IMR-90 (cell line): ENCODE results near the gene URAD. TPM values are rescaled to one million over a fixed set of nuclear protein-coding genes. Genes with fewer than 3 reads are reported as not detected.

Experiments
- ATAC-seq: fragments of 200-7000 bp; cut with Tn5 transposase; 2 replicates; pipeline ENCODE4 v1.9.1; 2020; ENCODE audit warnings: low read depth, mild to moderate bottlenecking, moderate library complexity
- BruUV-seq: library from RNA; stranded (reverse); fragments of 400-500 nt; replicated peaks from 2 replicates; lab custom pipeline; 2021; lab: Mats Ljungman, UMichigan
- CTCF ChIA-PET: fragments of 300-600 bp; formaldehyde crosslinking; extraction: SDS; loops from one replicate; lab custom pipeline; 2021; ENCODE audit warnings: antibody characterized with exemption; lab: Yijun Ruan, JAX
- POLR2A ChIA-PET: fragments of 300-600 bp; sonication (Branson Sonifier 250); formaldehyde crosslinking; loops from one replicate; lab custom pipeline; 2022; ENCODE audit warnings: antibody characterized with exemption; ENCODE audit not compliant: unreplicated experiment; lab: Charles Lee
- DNase-seq: peaks from one replicate; pipeline ENCODE4 v3.0.0; 2013
- H2AFZ ChIP-seq: replicated peaks from 2 replicates; pipeline ENCODE3; 2013; ENCODE audit warnings: low read length, mild to moderate bottlenecking; ENCODE audit not compliant: poor library complexity
- H2AK5ac ChIP-seq: 2 replicates; pipeline ENCODE4 v1.6.1; 2013; ENCODE audit warnings: low read depth, low read length, inconsistent platforms
- H2AK9ac ChIP-seq: replicated peaks from 2 replicates; pipeline ENCODE3; 2013; ENCODE audit warnings: mild to moderate bottlenecking, low read depth, low read length, moderate library complexity; ENCODE audit not compliant: poor library complexity
- H2BK120ac ChIP-seq: 2 replicates; pipeline ENCODE4 v1.6.1; 2013; ENCODE audit warnings: low read depth, low read length, inconsistent platforms
- H2BK15ac ChIP-seq: 3 replicates; pipeline ENCODE4 v1.6.1; 2013; ENCODE audit warnings: low read depth, low read length, inconsistent platforms
- H2BK20ac ChIP-seq: 2 replicates; pipeline ENCODE4 v1.6.1; 2013; ENCODE audit warnings: low read depth, mild to moderate bottlenecking, inconsistent platforms, low read length, moderate library complexity
- H2BK5ac ChIP-seq: 2 replicates; pipeline ENCODE4 v1.6.1; 2013; ENCODE audit warnings: mild to moderate bottlenecking, low read depth, low read length, inconsistent platforms; ENCODE audit not compliant: poor library complexity, severe bottlenecking
- H3K14ac ChIP-seq: replicated peaks from 2 replicates; pipeline ENCODE4 v1.6.1; 2013; ENCODE audit warnings: low read depth, low read length, inconsistent platforms
- H3K18ac ChIP-seq: 2 replicates; pipeline ENCODE4 v1.6.1; 2013; ENCODE audit warnings: low read depth, low read length, control low read depth
- H3K23ac ChIP-seq: 2 replicates; pipeline ENCODE4 v1.6.1; 2013; ENCODE audit warnings: low read depth, low read length, inconsistent platforms
- H3K27ac ChIP-seq: 2 replicates; pipeline ENCODE4 v1.5.1; 2013; ENCODE audit warnings: mild to moderate bottlenecking, control low read depth, low read length; ENCODE audit not compliant: insufficient read depth
- H3K27me3 ChIP-seq: 2 replicates; pipeline ENCODE4 v1.6.1; 2013; ENCODE audit warnings: low read length; ENCODE audit not compliant: control insufficient read depth, insufficient read depth
- H3K36me3 ChIP-seq: 2 replicates; pipeline ENCODE4 v1.6.1; 2013; ENCODE audit warnings: low read length, mixed read lengths; ENCODE audit not compliant: control insufficient read depth, insufficient read depth
- H3K4ac ChIP-seq: 2 replicates; pipeline ENCODE4 v1.6.1; 2013; ENCODE audit warnings: low read depth, low read length, inconsistent platforms
- H3K4me1 ChIP-seq: 2 replicates; pipeline ENCODE4 v1.6.1; 2013; ENCODE audit warnings: low read length, mixed read lengths; ENCODE audit not compliant: control insufficient read depth, insufficient read depth
- H3K4me2 ChIP-seq: 2 replicates; pipeline ENCODE4 v1.6.1; 2013; ENCODE audit warnings: low read depth, mild to moderate bottlenecking, control low read depth, low read length, moderate library complexity
- H3K4me3 ChIP-seq: 2 replicates; pipeline ENCODE4 v1.5.1; 2013; ENCODE audit warnings: low read depth, mild to moderate bottlenecking, control low read depth, low read length, moderate library complexity; ENCODE audit not compliant: insufficient read depth
- H3K56ac ChIP-seq: 2 replicates; pipeline ENCODE4 v1.6.1; 2013; ENCODE audit warnings: low read length, inconsistent platforms; ENCODE audit not compliant: insufficient read depth; ENCODE audit errors: extremely low read depth
- H3K79me1 ChIP-seq, 2 experiments: 2 replicates each; pipeline ENCODE4 v1.6.1; 2013; ENCODE audit warnings: low read length in 2 of 2, inconsistent platforms in 1 of 2, low read depth in 1 of 2
- H3K9ac ChIP-seq: 2 replicates; pipeline ENCODE4 v1.6.1; 2013; ENCODE audit warnings: low read depth, low read length, control low read depth
- H3K9me1 ChIP-seq: 2 replicates; pipeline ENCODE4 v1.6.1; 2013; ENCODE audit warnings: low read length, inconsistent platforms; ENCODE audit not compliant: insufficient read depth
- H3K9me3 ChIP-seq: 2 replicates; pipeline ENCODE4 v1.6.1; 2013; ENCODE audit warnings: low read length; ENCODE audit not compliant: control insufficient read depth, insufficient read depth
- H4K20me1 ChIP-seq: 2 replicates; pipeline ENCODE4 v1.6.1; 2013; ENCODE audit warnings: low read length, inconsistent platforms; ENCODE audit not compliant: insufficient read depth
- H4K5ac ChIP-seq: 2 replicates; pipeline ENCODE4 v1.6.1; 2013; ENCODE audit warnings: mild to moderate bottlenecking, low read depth, low read length, control low read depth
- H4K8ac ChIP-seq, 2 experiments: 2 replicates each; pipeline ENCODE4 v1.6.1; 2013; ENCODE audit warnings: low read depth in 2 of 2, low read length in 2 of 2, control low read depth in 1 of 2, inconsistent platforms in 1 of 2
- H4K91ac ChIP-seq: 2 replicates; pipeline ENCODE4 v1.6.1; 2013; ENCODE audit warnings: low read depth, low read length, inconsistent platforms; ENCODE audit not compliant: insufficient read depth
- BHLHE40 ChIP-seq: fragments of 150-350 bp; IDR thresholded peaks from 2 replicates; pipeline ENCODE4 v1.6.1; 2016; ENCODE audit warnings: mild to moderate bottlenecking, low read depth, low read length
- CEBPB ChIP-seq: IDR thresholded peaks from 2 replicates; pipeline ENCODE4 v1.6.1; 2012; ENCODE audit warnings: low read depth, low read length, improper control_type of control experiment
- CHD1 ChIP-seq: IDR thresholded peaks from 2 replicates; pipeline ENCODE4 v1.6.1; 2012; ENCODE audit warnings: low read depth, low read length, improper control_type of control experiment
- CTCF ChIP-seq: conservative IDR thresholded peaks from 2 replicates; pipeline ENCODE4 v1.5.1; 2012; ENCODE audit warnings: mild to moderate bottlenecking, low read depth, low read length, improper control_type of control experiment
- ELK1 ChIP-seq: fragments of 150-350 bp; IDR thresholded peaks from 2 replicates; pipeline ENCODE4 v1.6.1; 2016; ENCODE audit warnings: low read depth, mild to moderate bottlenecking, low read length, moderate library complexity, borderline replicate concordance
- FOS ChIP-seq: fragments of 150-350 bp; IDR thresholded peaks from 2 replicates; pipeline ENCODE4 v1.6.1; 2016; ENCODE audit warnings: low read depth, low read length
- MAFK ChIP-seq: IDR thresholded peaks from 2 replicates; pipeline ENCODE4 v1.6.1; 2012; ENCODE audit warnings: low read depth, low read length, improper control_type of control experiment
- MAZ ChIP-seq: IDR thresholded peaks from 2 replicates; pipeline ENCODE4 v1.6.1; 2012; ENCODE audit warnings: low read depth, mild to moderate bottlenecking, low read length, improper control_type of control experiment, moderate library complexity, borderline replicate concordance
- MXI1 ChIP-seq: IDR thresholded peaks from 2 replicates; pipeline ENCODE4 v1.6.1; 2012; ENCODE audit warnings: low read depth, mild to moderate bottlenecking, low read length, moderate library complexity, borderline replicate concordance
- NFE2L2 ChIP-seq: fragments of 150-350 bp; IDR thresholded peaks from 2 replicates; pipeline ENCODE4 v1.6.1; 2016; ENCODE audit warnings: low read depth, mild to moderate bottlenecking, low read length
- POLR2A ChIP-seq: IDR thresholded peaks from 2 replicates; pipeline ENCODE4 v1.6.1; 2012; ENCODE audit warnings: mild to moderate bottlenecking, low read depth, low read length
- RAD21 ChIP-seq: IDR thresholded peaks from 2 replicates; pipeline ENCODE4 v1.6.1; 2012; ENCODE audit warnings: low read length, improper control_type of control experiment
- RCOR1 ChIP-seq: IDR thresholded peaks from 2 replicates; pipeline ENCODE4 v1.6.1; 2012; ENCODE audit warnings: mild to moderate bottlenecking, low read length, improper control_type of control experiment; ENCODE audit not compliant: insufficient replicate concordance
- RFX5 ChIP-seq: IDR thresholded peaks from 2 replicates; pipeline ENCODE4 v1.8.0; 2012; ENCODE audit warnings: low read depth, mild to moderate bottlenecking, low read length, moderate library complexity
- SMC3 ChIP-seq: fragments of 150-350 bp; IDR thresholded peaks from 2 replicates; pipeline ENCODE4 v1.6.1; 2016; ENCODE audit warnings: low read depth, mild to moderate bottlenecking, antibody characterized with exemption, low read length, moderate library complexity
- USF2 ChIP-seq: fragments of 150-350 bp; IDR thresholded peaks from 2 replicates; pipeline ENCODE4 v1.6.1; 2017; ENCODE audit warnings: mild to moderate bottlenecking, antibody characterized with exemption, low read length, low read depth
- WGBS, 2 experiments: methylation state at CpG; one replicate each; pipeline versions ENCODE4 v1.1.5 to v1.1.7; 2013; ENCODE audit warnings: missing lambda C conversion rate in 2 of 2; ENCODE audit not compliant: insufficient read length in 1 of 2; ENCODE audit errors: extremely low coverage in 2 of 2; 5-methylcytosine and 5-hydroxymethylcytosine counted together
- dilution Hi-C: fragments of 300-500 bp; cut with HindIII; formaldehyde crosslinking; loops from one replicate; pipeline ENCODE4 v1.14.3; 2018; ENCODE audit warnings: low sequenced_read_pairs; ENCODE audit not compliant: unreplicated experiment
- in situ Hi-C: fragments of 300-500 bp; cut with MboI; formaldehyde crosslinking; loops from 3 replicates; pipeline ENCODE4 v1.14.3; 2019; ENCODE audit warnings: low sequenced_read_pairs, inconsistent platforms, mixed read lengths
- intact Hi-C: fragments of 100-400 bp; cut with micrococcal nuclease; formaldehyde crosslinking; loops from 2 replicates; pipeline ENCODE4 v1.10.0; 2022
- polyA plus RNA-seq, 3 experiments: library from polyadenylated mRNA; depleted of rRNA; stranded (reverse); fragments of >200 nt; gene quantifications; 2 replicates each; pipeline ENCODE4 v1.2.3, GENCODE V29; 2012; ENCODE audit warnings: low replicate concordance in 1 of 3
- total RNA-seq: library from RNA; depleted of rRNA; stranded (reverse); fragments of >200 nt; gene quantifications from 2 replicates; pipeline ENCODE4 v1.2.3, GENCODE V29; 2012

URAD gene
- total and polyA plus RNA-seq, 2 of the 4 experiments (the other 2 are of a cell fraction): not detected

- Histone ChIP-seq H3K56ac (no peak overlapping the region), H3K23ac (no peak overlapping the region), H4K5ac (no peak overlapping the region), H3K9me1 (no peaks in the 10 kb centered on the region; the same call in 1 of the 2 replicates), H3K4ac (no peak overlapping the region), H4K8ac (no peak overlapping the region), H2BK15ac (no peak overlapping the region), H3K9ac (no peak overlapping the region), H3K4me3 (no peak overlapping the region), H2AFZ (no peak overlapping the region), H4K91ac (no peak overlapping the region), H3K9me3 (peaks cover 3% of the 10 kb centered on the region; the same call in 1 of the 2 replicates), H2AK9ac (no peak overlapping the region), H3K18ac (no peak overlapping the region), H3K79me1 (no peaks in the 10 kb centered on the region), H3K27ac (no peak overlapping the region), H3K14ac (no peak overlapping the region), H3K27me3 (peaks cover 96% of the 10 kb centered on the region), H2BK5ac (no peak overlapping the region), H4K20me1 (peaks cover 4% of the 10 kb centered on the region), H2AK5ac (no peak overlapping the region), H3K4me1 (no peaks in the 10 kb centered on the region), H2BK20ac (no peak overlapping the region), H3K4me2 (no peak overlapping the region), H3K36me3 (no peaks in the 10 kb centered on the region), H2BK120ac (no peak overlapping the region)
- CTCF ChIA-PET: no interaction called here
- in situ Hi-C loops (no loop called here), dilution Hi-C loops (no loop called here), intact Hi-C loops (no loop called here)
- ATAC-seq (no peak), DNase-seq (no peak)
- TF ChIP-seq SMC3 (no peak), ELK1 (no peak), POLR2A (no peak), MXI1 (no peak), CEBPB (no peak), MAFK (no peak), MAZ (no peak), CHD1 (no peak), CTCF (no peak), FOS (no peak), NFE2L2 (no peak), RCOR1 (no peak), RAD21 (no peak), BHLHE40 (no peak), USF2 (no peak), RFX5 (no peak)
- POLR2A ChIA-PET: no interaction called here
- WGBS, 2 experiments: 20% methylated on average over 2 of the region's 7 CpGs; no CpG with 5 or more reads in 1 of the 2 experiments
- BruUV-seq: no TSS peak
Measured at GRCh38 chr13:27971776-27972477, 16.6 kb downstream of the URAD start.
